Activated naive CD4-positive, alpha-beta T cell treated with anti-CD3 and anti-CD28 coated beads, Interleukin-2, amount 50 U/mL, for 16 hours (primary cell): ENCODE data around the gene SORCS2.
A peak's percentile ranks its signal among the peaks of the same experiment; 100 is the strongest.

ENCODE experiments used
- DNase-seq: peaks from one replicate; pipeline ENCODE4 v3.0.0-alpha.2; 2020

Gene SORCS2

DNA sequence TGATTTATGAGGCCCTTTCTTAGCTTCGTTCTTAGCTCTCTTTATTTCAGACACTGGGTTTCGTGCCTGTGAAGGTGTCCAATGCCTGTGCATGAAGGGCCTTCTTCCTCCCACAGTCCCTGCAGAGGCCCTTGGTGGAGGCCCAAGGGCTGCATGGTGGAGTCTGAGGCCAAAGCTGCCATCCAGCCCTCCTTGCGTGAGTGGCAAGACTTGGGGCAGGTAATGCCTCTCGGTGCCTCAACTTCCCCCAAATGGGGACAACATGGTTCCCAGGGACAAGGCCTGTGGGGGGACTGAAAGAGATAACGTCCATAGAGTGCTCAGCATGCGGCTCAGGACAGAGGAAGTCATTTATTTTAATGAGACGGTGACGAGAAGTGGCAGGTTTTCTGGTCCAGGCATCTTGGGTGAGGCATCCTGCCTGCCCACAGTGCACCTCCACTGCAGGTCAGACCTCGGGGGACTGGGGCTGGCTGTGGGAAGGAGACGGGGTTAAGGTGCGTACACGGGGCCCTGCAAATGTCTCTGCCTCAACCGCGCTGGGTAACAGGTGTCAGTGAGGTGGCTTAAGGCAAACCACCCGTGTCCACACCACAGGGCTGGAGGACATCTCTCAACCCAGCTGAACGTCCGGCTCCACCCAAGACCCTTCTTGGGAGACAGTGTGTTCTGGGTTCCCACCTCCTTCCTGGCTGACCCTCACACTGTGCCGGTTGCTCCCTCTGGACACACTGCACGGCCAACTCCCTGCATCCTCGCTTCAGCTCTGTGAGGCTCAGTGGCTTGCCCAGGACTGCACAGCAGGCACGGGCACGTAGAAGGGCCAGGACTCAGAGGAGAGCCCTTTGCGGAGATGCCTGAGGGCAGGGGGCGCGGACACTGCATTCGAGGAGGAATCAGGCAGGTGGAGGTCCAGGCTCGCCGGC lies 191.9 kb downstream of the SORCS2 start:
- DNase-seq: peak; percentile 9

DNA sequence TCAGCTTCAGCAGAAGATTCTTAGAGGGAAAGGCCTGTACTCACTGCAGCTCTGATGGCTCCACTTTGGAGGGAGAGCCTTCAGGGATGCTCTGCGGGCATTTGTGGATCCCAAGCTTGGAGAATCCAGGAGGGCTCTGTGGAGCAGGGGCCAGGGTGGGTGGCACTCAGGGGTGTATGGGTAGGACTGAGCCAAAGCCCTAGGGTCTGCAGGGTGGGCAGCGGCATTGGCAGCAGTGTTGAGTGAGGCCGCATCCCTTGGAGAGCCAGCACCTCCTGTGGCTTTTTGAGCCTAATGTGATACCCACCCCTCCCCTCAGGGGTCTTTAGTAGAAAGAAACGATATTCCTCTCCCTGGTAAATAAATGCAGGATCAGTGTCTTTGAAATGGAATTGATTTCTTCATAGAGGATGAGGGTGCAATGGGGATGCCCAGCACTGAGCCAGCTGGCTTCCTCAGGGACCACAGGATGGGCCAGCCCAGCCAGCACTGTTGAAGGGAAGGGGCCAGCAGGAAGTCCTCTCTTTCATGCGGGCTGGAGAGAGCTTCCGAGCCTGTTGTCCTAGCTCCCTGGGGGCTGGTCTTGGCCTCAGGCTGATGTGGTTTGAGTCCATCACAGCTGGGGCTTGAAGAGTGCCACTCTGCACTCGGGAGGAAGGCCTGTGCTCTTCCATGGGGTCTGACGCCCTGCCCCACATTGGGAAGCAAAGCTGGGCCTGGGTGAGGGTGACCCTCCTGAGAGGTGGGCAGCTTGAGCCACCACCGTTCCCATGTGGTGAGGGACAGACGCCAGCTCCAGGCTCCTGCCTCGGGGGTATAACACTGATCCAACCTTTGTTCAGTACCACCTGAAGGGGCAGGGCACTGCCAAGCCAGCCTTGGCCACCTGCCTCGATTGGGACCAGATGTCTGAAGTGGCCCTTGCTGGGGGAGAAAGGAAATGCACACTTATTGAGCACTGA lies 192.9 kb downstream of the SORCS2 start:
- no peak for DNase-seq

DNA sequence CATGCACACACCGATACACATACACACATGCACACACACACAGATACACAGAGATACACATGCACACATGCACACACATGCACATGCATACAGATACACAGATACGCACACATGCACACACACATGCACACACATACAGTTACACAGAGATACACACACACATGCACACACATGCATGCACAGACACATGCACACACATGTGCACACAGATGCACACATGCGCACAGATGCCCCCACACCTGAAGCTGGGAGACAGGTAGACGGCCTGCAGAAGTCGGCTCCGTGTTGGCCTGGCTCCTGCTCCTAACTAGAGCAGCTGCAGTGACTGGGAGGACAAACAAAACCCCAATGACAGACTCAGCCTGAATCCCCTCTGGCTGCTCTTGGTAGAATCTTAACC lies 195.6 kb downstream of the SORCS2 start:
- no peak for DNase-seq

DNA sequence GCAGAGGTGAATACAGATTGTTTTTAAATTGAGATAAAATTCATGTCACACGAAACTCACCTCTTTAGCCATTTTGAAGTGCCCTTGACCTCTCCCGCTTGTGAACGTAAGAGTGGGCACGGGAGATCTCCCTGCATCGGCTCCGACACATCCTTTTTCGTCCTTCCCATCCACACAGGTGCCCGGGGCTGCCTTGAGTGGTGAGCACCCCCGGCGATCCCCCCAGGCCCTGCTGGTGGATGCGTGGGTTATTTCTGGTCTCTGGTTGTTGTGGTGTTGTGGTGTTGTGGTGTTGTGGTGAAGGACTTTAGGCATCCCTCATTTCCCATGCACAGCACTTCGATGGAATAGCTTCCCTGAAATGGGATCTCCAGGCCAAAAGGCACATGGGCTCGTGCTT lies 196.3 kb downstream of the SORCS2 start:
- DNase-seq: peak; percentile 0

DNA sequence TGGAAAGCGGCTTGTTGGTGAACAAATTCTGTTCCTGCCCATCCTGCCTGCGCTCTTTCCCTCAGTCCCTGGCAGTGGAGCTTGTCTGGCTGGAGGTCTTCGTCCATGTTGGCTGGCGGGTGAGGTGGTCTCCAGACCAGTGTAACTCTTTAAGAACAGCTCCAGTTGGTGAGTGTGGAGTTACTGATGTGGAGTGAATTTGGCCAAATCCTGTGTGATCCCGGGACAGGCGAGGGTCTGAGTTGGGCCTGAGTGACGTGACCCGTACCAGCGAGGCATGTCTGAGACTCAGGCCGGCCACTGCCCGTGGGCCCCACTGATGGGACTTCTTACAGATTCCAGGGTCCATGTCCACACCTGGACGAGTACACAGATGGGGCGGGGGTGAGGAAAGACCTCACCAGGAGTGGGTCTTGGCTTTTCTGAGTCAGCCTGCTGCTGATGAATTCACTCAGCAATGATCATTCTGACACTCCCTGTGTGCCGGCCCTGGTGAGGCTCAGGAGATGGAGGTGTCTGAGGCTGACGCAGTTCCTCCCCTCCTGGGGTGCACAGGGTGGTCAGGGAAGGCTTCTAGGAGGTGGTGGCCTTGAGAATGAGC lies 196.9 kb downstream of the SORCS2 start:
- DNase-seq: peak; percentile 4

DNA sequence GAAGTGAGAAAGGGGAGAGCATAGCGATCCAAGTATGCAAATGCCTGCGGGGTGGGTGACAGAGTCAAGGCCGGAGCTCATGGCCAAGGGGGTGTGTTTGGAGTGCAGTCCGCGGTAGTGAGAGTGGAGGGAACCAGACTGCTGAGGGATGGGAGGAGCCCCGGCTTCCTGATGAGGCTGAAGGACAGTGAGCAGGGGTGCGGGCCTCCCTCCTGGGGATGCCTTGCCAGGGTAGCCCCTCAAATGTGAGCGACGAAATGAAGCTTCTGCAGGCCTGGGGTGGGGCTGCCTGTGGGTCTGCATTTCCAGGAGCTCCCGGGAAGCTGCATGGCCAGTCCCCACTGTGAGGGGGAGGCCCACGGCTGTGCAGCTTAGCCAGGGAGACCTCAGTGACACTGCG lies 197.4 kb downstream of the SORCS2 start:
- peak; percentile 5 for DNase-seq

DNA sequence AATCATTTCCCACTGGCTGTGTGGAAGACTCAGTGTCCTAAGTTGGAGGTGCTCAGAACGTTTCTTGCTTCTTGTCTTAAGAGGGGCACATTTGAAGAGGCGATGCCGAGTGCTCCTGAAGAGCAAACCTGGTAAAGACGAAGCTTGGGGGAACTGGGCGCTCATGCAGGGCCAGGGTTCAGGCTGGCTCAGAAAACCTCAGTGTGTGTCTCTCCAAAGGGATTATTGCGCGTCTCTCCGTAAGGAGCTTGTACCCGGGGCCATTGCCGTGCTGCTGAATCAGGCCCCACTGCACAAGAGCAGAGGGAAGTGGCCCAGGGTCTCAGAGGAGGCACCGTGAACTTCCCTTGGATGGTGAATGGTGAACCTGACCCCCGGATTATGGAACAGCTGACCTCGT lies 198.0 kb downstream of the SORCS2 start:
- DNase-seq: peak; percentile 0

DNA sequence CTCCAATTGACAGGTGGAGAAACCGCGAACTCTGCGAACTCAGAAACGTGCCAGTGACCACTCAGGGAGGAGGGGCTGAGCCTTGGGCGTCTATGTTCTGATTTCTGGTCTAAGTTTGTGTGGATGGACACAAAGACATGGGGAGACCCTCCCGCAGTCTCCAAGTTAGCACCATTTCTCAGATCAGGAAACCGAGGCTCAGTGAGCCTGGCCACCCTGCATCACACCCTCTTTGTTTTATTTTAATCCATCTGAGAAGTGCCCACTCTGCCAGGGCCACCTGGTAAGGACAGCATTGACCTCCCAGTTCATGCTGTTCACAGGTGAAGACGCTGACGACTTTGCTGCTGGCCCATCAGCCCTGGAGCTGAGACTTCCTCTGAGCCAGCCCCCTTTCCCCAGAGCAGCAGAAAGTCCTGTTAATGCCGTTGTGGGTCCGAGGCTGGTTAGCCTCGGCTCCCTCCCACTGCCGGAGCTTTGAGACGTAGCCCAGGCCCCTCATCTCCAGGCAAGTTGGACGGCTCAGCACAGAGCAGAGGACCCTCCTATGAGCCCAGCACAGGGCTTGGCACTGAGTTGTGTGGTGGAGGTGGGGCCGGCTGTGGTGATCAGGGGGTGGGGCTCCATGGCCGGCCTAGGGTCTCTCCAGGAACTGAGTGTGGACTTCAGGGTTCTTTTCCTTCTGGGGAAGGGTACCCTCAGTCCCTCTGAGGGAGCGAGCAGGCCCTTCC lies 198.7 kb downstream of the SORCS2 start:
- peak; percentile 4 for DNase-seq

DNA sequence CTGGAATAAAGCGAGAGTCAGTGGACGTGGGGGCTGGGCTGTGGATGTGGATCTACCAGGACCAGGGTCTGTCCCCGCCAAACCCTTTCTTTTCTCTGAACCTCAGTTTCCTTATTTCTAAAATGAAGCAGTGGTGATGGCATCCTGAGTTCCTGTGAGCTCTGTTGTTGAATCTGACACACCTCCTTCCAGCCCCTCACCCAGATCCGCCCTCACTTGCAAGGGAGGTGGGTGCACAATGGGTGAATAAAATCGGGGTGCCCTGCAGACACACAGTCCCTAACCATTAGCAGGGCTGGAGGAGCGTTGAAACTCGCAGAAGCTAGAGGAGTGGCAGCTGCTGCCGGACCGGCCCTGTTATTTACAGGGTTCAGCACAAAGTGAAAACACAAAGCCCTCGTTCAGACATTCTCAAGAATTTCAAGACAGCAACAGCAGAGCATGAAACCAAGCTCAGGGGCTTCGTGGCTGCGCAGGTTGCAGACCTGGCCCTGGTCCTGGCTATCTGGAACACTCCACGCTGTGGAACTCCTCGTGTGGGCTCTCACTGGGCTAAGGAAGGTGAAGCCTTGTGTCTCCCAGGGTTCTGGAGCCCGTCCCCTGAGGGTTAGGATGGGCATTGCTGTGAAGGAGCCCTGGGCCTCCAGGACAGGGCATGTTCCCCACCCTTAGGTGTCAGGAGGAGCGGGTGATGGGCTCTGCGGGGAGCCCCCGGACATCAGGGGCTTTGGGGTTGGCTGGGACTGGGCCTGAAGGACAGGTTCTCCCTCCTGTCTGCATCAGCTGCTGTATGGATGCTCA lies 199.5 kb downstream of the SORCS2 start:
- no peak for DNase-seq

DNA sequence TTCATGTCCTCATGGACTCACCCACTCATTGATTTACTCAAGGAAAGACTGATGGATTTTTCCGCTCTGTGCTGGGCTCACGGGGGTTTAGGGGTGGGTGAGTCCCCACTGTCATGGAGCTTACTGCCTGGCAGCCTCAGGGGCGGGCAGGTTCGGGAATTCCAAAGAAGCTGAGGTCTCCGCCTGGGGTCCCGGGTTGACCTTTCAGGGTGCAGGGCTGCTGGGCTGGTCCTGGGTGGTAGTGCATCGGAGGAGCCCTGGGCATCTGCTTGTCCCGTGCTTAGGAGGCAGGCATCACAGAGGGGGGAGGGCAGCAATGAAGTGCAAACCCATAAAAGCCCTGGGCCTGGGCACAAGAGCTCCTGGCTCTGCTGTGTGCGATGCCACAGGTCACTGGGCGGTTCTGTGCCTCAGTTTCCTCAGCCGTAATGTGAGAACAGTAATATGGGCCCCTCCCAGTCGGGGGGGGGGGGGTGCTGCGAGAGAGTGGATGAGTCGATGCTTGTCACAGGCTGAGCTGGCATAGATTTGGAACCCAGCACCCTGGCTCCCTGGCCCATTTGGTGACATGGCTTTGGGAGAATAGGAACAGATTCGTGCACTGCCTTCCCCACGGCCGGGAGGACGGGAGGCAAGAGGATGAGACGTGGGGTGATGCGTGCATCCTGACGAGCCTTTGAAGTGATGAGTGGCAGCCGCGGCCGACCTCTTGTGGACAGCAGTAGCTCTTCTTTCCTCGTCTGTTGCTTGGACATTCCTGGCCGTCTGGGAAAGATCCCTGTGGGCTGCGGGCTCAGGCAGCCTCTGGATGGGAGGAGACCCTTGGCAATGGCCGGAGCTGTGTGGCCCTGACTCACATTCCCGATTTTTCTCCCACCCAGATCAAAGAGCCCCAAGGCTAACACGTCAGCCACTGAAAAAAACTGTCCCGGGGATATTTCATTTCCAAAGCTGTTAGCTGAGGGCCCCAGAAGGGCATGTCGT lies 200.4 kb downstream of the SORCS2 start:
- no peak for DNase-seq

DNA sequence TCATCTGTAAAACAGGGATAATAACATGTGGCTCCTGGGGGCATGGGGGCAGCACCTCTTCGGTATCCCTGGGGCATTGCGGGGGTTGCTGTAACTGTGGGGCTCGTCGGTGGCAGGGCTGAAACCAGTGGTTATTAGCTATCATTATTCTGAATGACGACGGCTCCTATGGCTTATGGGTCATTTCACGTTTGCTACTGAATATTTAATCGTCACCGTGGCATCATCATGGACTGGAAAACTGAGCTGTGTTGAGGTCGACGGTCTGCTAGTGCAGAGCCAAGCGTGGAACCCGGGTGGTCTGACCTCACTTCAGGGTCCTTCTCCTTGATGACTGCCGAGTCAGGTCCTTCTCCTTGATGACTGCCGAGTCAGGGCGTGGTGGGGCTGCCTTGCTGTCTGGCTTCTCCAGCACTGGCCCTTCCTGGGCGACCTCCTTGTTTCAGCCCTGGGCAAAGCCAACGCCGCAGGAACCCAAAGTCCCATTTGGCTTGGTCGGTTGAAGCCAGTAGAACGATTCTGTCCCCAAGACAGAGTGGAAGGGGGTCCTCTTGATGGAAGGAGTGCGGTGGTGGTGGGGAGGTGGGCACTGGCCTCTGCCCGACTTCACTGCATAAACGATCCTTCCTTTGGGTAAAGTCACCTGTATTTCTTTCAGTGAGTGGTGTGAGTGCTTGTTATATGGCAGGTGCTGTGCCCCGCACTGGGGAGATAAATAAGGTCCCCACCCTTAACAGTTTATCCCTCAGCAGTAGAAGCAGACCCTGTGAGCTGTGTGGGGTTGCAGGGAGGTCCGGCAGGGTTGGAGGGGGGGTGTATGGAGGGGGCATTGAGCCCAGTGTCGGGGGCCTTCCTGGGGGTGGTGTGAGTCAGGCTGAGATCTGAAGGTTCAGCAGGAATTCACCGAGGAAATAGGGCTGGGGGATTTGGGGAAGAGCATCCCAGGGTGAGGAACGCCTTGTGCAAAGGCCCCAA lies 201.6 kb downstream of the SORCS2 start:
- no peak for DNase-seq

DNA sequence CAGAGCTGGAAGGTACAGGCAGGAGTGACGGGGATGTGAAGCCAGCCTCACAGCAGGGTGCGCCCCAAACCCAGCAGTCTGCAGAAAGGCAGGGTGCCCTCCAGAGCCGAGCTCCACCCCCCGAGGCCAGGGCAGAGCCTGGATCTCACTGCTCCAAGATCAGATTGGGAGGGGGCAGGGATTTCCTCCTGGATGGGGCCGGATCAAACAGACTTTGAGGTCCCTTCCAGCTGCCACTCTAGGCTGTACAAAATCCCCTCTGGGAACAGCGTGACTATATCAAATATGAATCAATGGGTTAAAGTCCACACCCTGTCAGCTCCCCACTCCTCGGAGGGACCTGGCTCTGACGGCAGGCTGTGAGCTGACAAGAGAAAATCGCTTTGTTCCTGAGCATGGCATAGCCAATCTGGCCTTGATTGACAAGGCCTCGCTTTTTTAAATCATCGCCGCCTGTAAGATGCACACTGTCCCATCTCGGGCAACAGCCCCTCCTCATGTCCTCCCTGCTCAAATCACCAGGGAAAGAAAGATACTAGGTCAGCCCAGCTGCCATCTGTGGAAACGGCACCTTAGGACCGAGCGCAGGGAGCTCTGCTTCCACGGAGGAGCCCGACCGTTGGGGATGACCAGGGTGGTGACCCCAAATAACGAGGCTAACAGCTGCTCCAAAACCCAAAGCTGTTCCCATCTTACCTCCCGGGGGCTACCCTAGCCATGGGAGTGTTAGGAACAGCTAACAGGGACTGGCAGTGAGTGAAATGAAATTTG lies 202.5 kb downstream of the SORCS2 start:
- DNase-seq: no peak

DNA sequence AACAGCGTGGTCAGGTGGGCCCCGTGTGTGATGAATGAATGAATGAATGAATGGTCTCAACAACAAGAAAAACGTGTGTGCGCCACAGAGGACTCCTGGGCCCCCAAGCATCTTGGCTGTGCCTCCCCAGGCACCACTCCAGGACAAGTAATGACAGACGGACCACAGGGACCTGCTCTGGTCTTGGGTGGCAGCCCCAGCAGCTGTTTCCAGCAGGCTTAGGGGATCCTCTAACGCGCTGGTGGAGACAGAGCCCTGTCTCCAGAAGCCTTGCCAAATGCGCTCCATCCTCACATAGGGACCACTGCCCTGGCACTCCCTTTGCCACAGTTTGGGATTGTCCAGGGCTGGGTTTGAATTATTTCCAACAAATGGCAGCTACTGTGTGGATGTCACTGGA lies 203.3 kb downstream of the SORCS2 start:
- DNase-seq: no peak

DNA sequence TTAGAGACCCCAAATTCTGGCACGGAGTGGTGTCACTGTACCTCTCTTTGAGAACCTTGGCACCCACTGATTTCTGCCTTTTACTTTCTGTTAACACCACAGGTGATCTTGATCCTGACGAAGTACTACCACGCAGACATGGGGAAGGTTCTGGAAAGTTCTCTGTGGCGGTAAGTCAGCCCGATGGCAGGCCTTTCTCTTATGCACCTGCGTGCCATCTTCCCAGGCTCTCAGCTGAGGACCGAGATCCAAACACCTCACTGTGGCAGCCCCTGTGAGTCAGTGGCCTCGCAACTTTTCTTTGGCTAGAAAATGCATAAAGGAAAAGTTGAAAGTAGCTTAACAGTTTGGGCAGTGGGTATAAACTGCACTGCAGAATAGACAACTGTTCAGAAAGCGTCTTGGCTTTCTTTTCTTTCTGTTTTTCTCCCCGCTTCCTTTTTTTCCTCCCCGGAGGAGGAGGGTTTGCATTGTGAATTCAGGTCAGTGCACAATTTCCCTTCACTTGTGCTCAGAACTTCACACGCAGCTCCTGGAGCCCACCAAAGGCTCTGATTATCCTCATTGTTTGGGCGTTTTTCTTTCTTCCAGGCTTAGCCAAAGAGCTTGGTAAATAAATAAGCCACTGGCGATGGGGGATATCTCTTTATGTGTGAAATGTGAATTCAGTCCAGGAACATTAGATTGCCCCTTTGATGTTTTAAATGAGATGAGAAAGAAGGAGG lies 204.0 kb downstream of the SORCS2 start:
- DNase-seq: no peak

DNA sequence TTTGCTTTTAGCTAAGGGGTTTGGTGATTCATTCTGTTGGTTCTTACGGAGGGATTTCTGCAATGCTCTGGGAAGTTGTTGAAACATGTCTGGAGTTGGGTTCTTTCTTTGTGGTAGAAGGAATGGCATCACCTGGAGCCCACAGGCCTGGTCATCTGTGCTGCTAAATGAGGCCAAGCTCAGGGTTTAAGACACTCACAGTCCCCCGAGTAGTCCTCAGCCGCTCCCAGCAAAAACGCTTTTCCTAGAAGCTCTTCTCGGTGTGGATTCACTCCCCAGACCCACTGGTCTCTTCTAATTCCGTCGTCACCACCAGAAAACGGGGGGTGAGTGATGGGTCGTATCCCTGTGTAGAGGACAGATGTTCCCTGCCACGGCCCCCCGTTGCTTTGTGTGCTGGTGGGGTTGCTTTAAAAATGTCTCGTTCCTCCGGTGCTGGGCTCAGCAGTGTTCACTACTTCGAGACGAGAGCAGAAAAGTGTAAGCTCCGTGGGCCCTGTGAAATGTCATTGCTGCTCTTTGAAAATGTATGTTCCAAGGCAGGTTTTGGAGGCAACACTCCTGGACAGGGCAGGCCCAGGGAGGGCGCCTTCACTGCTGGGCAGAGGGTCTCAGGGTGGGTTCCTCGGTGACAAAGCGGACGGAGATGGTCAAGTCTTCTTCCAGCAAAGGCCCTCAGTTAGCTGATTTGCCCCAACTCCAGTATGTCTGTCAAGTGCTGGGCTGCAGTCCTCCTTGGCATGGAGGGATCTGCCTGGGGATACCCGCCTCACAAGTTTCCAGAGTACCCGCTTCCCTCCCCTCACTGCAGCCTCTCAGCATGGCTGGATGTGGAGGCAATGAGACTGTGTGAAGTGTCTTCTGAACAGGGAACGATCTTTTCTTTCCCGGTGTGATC lies 205.1 kb downstream of the SORCS2 start:
- DNase-seq: no peak

DNA sequence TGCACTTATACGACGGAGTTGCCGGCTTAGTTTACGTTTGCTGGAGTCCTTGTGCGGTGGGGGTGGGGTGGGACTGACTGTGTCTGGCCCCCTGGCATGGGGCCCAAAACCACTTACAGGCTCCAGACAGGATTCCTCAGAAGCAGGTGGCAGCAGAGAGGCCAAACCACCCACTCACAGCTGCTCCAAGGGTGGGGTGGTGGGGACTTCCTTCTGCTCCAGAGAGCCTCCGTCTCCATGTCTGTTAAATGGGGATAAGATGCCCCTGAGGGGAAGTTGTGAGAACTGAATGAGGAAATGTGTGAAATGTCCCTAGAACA lies 205.7 kb downstream of the SORCS2 start:
- DNase-seq: no peak
